DLD1 (cell line): ENCODE measurements around the gene KCNE1.
"Not testable (repeated sequence)": the region's sequence is repeated elsewhere in the genome, so short reads cannot be mapped to it uniquely, and the experiment has no call there.

Source experiments
- in situ Hi-C: cut with HindIII; loops from 2 replicates; pipeline ENCODE4 v1.10.0; 2017; ENCODE audit warnings: low sequenced_read_pairs

Gene KCNE1

DNA sequence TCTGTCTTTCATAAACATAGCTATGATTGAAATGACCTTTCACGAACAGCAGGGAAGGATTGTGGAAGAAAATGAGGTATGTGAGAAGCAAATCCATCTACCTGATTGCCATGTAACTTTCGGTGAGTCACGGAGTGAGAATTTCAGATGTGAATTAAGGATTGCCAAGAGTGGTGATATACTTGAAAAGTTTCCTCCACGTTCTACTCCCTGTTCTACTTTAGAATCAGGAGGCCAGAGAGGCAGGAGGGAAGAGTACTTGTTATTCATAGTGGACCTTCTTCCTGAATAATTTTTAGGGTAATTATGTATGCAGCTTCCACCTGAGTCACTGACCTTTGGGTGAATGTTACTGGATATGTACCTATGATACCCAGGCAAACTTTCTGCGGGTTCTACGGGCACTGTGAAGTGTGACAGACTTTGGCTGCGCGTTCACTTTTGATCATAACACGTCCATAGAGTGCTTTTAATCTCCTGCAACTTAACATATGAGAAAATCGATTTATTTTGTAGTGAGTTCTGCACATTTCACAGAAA lies 2.6 kb upstream of the KCNE1 start:
- in situ Hi-C loops: no loop called here

DNA sequence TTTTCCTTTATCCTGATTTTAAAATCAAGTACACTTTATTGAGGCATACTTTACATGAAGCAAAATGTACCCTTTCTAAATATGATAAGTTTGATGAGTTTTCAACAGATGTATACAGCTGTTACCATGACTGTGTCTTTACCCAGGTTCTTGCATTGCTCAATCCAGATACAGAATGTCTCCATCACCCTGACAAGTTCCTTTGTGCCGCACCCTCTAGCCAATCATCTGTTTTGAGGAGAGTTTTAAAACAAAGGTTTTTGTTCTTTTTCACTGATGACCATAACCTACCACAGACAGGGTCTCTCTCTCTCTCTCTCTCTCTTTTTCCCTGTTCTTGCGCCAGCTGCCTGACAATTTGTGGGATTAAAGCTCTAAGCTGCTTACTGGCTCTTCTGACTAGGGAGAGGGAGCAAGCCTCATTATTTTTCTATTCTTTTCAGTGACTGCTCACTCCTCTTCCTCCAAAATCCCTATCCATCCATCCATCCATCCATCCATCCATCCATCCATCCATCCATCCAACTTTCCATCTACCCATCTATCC lies 1.2 kb upstream of the KCNE1 start:
- in situ Hi-C loops: no loop called here

DNA sequence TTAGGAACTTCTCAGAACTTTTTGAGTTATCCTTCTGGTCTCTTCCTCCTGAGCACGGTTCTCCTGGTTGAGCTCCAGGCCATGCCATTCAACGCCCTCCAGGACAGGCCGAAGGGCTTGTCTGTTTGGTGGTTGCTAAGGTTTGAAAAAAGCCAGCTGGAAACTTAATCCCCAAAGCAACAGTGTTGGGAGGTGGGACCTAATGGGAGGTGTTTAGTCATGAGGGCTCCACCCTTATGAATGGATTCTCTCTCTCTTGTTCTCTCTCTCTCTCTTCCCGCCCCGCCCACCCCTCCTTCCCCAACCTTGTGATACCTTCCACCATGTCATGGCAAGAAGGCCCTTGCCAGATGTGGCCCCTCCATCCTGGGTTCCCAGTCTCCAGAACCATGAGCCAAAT lies 829 bp downstream of the KCNE1 start:
- in situ Hi-C loops: no loop called here

DNA sequence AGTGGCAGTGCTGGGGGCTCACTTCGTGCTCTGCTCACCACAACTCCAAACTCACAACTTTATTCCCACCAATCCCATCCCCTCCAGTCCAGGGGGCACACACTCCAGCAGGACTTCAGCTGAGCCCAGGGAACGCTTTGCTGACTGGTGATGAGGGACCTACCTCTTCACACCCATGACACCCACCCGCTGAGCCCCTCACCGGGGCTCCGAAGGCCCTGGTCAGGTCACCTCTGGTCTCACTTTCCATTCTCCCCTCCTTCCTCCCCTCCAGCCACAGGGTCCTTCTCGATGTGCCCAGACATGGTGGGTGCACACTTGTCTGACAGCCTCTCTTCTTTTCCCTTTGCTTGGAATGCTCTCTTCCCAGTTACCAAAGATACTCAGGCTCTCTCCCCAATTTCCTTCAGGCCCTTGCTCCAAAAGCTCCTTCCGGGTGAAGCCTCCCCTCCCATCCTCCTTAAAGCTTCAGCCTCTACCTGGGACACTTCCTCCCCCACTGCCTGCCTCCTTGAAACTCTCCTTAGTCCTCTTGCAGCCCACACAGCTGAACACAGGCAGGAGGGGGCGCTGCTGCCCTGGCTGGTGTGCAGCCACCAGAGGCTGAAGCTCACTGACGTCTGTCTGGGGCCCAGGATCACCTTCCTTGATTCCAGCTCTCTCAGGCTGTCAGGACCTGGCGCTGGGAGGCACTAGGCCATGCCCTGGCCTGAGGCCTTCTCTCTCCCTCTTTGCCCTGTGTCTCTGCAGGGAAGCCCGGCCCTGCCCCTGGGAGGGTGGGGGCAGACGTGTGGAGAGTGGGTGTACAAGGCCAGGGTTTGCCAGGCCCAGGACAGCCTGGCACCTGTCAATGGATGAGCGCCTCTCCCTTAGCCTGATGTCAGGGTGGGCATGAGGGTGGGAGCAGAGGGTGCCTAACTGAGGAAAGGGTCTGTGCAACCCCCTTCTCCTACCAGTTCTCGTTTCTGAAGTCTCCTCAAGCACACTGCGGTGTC lies 1.6 kb downstream of the KCNE1 start:
- in situ Hi-C loops: no loop called here

DNA sequence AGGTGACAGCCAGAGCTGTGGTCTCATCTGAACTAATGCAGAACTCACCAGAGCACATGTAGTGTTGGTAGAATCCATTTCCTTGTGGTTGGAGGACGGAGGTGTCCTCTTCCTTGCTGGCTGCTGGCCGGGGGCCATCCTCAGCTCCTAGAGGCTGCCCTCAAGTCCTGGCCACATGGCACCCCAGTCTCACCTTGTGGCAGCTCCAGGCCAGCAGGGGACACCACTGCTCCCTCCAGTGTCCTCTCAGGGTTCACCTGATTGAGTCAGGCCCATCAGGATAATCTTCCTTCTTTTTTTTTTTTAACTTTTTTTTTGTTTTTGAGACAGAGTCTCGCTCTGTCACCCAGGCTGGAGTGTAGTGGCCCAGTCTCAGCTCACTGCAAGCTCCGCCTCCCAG lies 2.9 kb downstream of the KCNE1 start:
- in situ Hi-C loops: no loop called here

- in situ Hi-C loops: no loop called here
Measured at GRCh38 chr21:34504595-34504994, 7.4 kb downstream of the KCNE1 start.

GRCh38 chr21:34502480-34503106 lies 9.4 kb downstream of the KCNE1 start:
- in situ Hi-C loops: no loop called here

GRCh38 chr21:34501716-34502115 lies 10.3 kb downstream of the KCNE1 start:
- in situ Hi-C loops: no loop called here

GRCh38 chr21:34500191-34500590 lies 11.8 kb downstream of the KCNE1 start:
- in situ Hi-C loops: no loop called here

GRCh38 chr21:34499116-34499515 lies 12.9 kb downstream of the KCNE1 start:
- in situ Hi-C loops: no loop called here

DNA sequence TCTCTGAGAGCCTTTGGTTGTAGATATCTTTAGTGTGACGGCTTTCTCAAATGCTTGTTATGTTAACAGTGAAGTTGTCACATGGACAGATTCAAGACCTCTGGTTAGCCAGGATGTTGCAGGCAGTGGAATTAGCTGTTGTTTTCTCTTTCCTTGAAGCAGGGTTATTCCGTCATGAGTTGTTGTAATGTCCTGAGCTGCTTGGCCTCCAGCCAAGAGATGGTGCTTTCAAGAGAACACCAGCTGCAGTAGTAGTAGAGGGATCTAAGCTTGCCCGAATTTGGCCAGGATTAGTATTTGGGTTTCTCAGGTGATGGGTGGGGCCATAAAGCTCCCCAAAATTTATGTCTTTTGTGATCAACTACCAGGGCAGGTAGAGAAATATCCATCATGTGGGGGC lies 13.4 kb downstream of the KCNE1 start:
- in situ Hi-C loops: no loop called here

- in situ Hi-C loops: not testable (repeated sequence)
Measured at GRCh38 chr21:34483854-34484253, 28.2 kb downstream of the KCNE1 start.

DNA sequence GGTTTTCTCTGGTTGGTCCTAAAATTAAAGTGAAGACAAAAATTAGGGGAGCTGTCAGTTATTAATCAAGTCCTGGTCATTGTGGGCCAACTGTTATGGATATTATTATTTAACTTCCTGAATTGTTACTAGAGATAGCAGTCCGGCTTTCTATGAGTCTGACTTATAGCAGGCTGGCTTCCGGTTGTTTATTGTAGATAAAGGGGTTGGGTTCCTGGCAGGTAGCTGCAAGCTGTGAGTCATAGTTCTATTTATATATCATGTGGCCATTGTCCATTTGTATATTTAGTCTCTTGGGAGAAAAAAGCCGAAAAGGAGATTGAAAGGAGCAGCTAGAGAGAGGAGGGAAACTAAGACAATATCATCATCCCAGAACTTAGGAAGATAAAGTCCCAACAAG lies 28.6 kb downstream of the KCNE1 start:
- in situ Hi-C loops: not testable (repeated sequence)

DNA sequence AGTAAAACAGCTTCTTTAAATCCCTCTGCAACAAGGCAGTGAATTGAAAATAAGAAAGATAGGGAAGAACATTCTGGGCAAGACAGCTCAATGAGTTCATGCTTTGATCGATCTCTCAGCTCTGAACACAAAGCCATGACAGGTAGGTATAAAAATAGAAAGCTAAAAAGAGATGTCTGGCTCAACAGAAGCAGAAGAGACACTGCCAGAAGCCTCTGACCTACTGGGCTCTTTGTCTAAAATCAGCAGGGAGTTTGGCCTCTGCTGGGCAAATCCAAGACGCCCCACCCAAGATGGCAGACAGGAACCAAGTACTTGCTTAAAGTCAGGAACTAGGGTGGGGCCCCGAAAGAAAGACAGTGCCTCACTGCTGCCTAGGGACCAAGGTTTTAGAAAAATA lies 44.7 kb downstream of the KCNE1 start:
- in situ Hi-C loops: not testable (repeated sequence)

DNA sequence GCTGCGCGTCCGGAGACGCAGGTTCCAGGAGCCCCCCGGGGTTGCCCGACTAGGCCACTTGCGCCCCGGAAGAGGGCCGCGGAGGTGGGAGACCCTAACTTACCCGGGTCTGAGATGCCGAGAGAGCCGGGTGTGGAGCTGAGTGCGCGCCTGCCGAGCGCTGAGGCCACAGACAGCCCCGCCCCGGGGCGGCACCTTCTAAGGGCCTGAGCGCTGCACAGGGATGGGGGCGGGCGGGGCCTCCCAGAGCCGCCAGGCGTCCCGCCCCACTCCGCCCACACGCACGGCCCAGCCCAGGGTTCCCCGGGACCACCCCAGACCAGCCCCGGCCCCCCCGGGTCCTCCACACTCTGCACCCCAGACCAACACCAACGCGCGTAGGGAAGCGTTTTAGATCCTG lies 52.6 kb downstream of the KCNE1 start:
- in situ Hi-C loops: not testable (repeated sequence)

GRCh38 chr21:34458266-34458665 lies 53.7 kb downstream of the KCNE1 start:
- in situ Hi-C loops: not testable (repeated sequence)

- in situ Hi-C loops: not testable (repeated sequence)
Measured at GRCh38 chr21:34456180-34456579, 55.8 kb downstream of the KCNE1 start.

- in situ Hi-C loops: not testable (repeated sequence)
Measured at GRCh38 chr21:34455628-34456027, 56.4 kb downstream of the KCNE1 start.

DNA sequence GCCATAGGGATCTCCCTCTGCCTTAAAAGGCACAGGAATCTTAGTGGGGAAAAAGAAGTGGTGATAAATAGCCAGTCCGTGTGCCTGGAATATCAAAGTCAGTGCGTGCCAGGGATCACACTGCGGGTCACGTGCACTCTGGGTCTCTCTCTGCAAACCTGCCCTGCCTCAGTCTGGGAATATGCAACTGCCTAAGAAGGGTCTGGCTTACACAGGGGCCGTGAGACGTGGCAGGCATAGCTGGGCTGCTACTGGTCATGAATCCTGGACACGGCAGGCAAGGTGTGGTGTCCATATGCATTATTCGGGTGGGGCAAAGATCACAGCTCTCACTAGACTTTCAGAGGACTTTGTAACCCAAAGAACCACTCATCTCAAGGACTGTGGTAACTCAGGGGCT lies 65.0 kb downstream of the KCNE1 start:
- in situ Hi-C loops: not testable (repeated sequence)

DNA sequence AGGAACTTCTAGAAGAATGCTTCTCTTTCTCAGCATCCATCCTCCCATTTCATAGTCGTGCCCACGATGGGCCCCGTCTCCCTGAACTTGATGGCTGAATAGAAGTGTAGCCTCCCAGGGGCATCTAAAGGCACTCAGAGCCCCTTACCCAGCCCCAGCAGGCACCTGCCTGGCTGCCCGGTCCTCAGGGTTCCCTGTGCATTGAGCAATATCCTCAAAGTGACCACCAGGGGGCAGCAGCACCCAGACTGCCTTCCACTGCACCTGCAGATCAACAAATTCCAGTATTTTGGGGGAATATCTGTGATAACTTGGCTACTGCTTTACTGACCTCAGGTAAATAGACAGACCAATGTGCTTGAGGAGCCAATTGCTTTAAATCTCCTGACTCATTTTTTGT lies 68.5 kb downstream of the KCNE1 start:
- in situ Hi-C loops: not testable (repeated sequence)

DNA sequence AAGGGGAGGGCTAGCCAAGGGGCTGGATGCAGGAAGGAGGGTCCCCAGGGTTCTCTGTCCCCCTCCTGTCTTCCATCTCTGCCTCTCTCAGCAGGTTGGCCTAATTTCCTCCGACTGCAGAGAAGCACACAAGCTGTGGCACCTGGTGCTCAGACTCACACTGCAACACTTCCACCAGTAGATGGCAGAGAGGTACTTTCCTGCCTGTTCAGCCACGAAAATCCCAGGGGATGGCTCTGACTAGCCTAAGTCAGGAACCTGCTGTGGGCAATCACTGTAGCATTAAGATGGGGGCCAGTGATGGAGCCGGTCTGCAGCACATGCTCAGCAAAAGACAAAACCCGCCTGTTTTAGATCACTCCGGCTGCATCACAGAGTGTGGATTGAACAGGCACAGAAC lies 82.3 kb downstream of the KCNE1 start:
- in situ Hi-C loops: not testable (repeated sequence)

- in situ Hi-C loops: not testable (repeated sequence)
Measured at GRCh38 chr21:34428441-34428840, 83.6 kb downstream of the KCNE1 start.
